Keratinocyte (primary cell): ENCODE measurements around the gene CLMN. TPM values are rescaled to one million over a fixed set of nuclear protein-coding genes. Genes with fewer than 3 reads are reported as not detected.

Source experiments
- DNase-seq: peaks from one replicate; pipeline ENCODE4 v3.0.0-alpha.2; 2011; ENCODE audit warnings: low read depth, missing footprints, low spot score
- FAIRE-seq: peaks from 2 replicates; lab custom pipeline; 2011; peaks lifted over from hg19 to GRCh38; lab: Jason Lieb, UNC
- H2AFZ ChIP-seq: 2 replicates; pipeline ENCODE4 v1.6.0; 2012; ENCODE audit warnings: low read length, control low read depth, inconsistent platforms; ENCODE audit not compliant: control insufficient read depth
- H3K27ac ChIP-seq: 2 replicates; pipeline ENCODE4 v1.5.1; 2011; ENCODE audit warnings: low read length; ENCODE audit not compliant: control insufficient read depth, insufficient read depth
- H3K27me3 ChIP-seq: 3 replicates; pipeline ENCODE4 v1.6.0; 2011; ENCODE audit warnings: low read length; ENCODE audit not compliant: control insufficient read depth, insufficient read depth; ENCODE audit errors: extremely low read depth
- H3K36me3 ChIP-seq, 2 experiments: 2 replicates in 1 of 2; 3 replicates in 1 of 2; pipeline ENCODE4 v1.5.1; 2011; ENCODE audit warnings: low read length in 2 of 2, mild to moderate bottlenecking in 1 of 2; ENCODE audit not compliant: control insufficient read depth in 2 of 2, insufficient read depth in 2 of 2; ENCODE audit errors: extremely low read depth in 1 of 2
- H3K4me1 ChIP-seq: 3 replicates; pipeline ENCODE4 v1.5.1; 2011; ENCODE audit warnings: low read length; ENCODE audit not compliant: control insufficient read depth, insufficient read depth; ENCODE audit errors: extremely low read depth
- H3K4me2 ChIP-seq: 3 replicates; pipeline ENCODE4 v1.6.0; 2011; ENCODE audit warnings: low read depth, low read length; ENCODE audit not compliant: control insufficient read depth, insufficient read depth; ENCODE audit errors: extremely low read depth
- H3K4me3 ChIP-seq, 3 experiments: fragments of 200-600 bp in 1 of 3; sonication (generic) in 1 of 3; 2 replicates in 2 of 3; 3 replicates in 1 of 3; pipeline ENCODE4 v1.5.1; 2011 to 2016; ENCODE audit warnings: low read length in 3 of 3, mild to moderate bottlenecking in 3 of 3, control low read depth in 2 of 3, inconsistent platforms in 1 of 3, low read depth in 1 of 3, mixed read lengths in 1 of 3, mixed run types in 1 of 3, moderate library complexity in 1 of 3; ENCODE audit not compliant: control insufficient read depth in 2 of 3, insufficient read depth in 2 of 3; ENCODE audit errors: extremely low read depth in 1 of 3
- H3K79me2 ChIP-seq: 2 replicates; pipeline ENCODE4 v1.6.0; 2012; ENCODE audit warnings: low read length; ENCODE audit not compliant: control insufficient read depth, insufficient read depth
- H3K9ac ChIP-seq: 3 replicates; pipeline ENCODE4 v1.6.0; 2011; ENCODE audit warnings: low read length; ENCODE audit not compliant: control insufficient read depth, insufficient read depth; ENCODE audit errors: extremely low read depth
- H3K9me1 ChIP-seq: 3 replicates; pipeline ENCODE4 v1.6.0; 2011; ENCODE audit warnings: low read length; ENCODE audit not compliant: control insufficient read depth, insufficient read depth; ENCODE audit errors: extremely low read depth
- H3K9me3 ChIP-seq: 2 replicates; pipeline ENCODE4 v1.5.1; 2012; ENCODE audit warnings: low read depth, low read length; ENCODE audit not compliant: control insufficient read depth
- H4K20me1 ChIP-seq: 3 replicates; pipeline ENCODE4 v1.6.0; 2011; ENCODE audit warnings: low read length; ENCODE audit not compliant: control insufficient read depth, insufficient read depth; ENCODE audit errors: extremely low read depth
- CTCF ChIP-seq, 3 experiments: IDR thresholded peaks in 1 of 3; conservative IDR thresholded peaks in 1 of 3; optimal IDR thresholded peaks in 1 of 3; 2 replicates in 2 of 3; 3 replicates in 1 of 3; pipeline versions ENCODE3 to v1.5.1; 2011; ENCODE audit warnings: low read length in 3 of 3, mild to moderate bottlenecking in 3 of 3, moderate library complexity in 2 of 3, control low read depth in 1 of 3, inconsistent platforms in 1 of 3; ENCODE audit not compliant: insufficient read depth in 2 of 3; ENCODE audit errors: extremely low read depth in 1 of 3
- EZH2 ChIP-seq: IDR thresholded peaks from one replicate; pipeline ENCODE4 v1.6.1; 2012; ENCODE audit warnings: inconsistent platforms, mild to moderate bottlenecking, low read length, moderate library complexity
- dilution Hi-C: fragments of 300-500 bp; cut with MboI; formaldehyde crosslinking; loops from one replicate; pipeline ENCODE4 v1.7.0; 2020; ENCODE audit warnings: low sequenced_read_pairs; ENCODE audit not compliant: extremely low pct_ligation_motif_present
- polyA plus RNA-seq, 5 experiments: library from polyadenylated mRNA; depleted of rRNA in 3 of 5; stranded (reverse) in 3 of 5; stranded (forward) in 1 of 5; unstranded in 1 of 5; fragments of >200 nt; gene quantifications; 1 replicate in 1 of 5; 2 replicates in 3 of 5; 3 replicates in 1 of 5; pipeline versions ENCODE4 v1.2.1 to v1.2.3, GENCODE V29; 2011 to 2012; ENCODE audit warnings: missing spikeins in 2 of 5, low read depth in 1 of 5, low replicate concordance in 1 of 5

The CLMN gene
- polyA plus RNA-seq, 1 donor (not counting 4 experiments of a cell fraction or from before 2014, with no cell fraction given), result 6.1 TPM

GRCh38 chr14:95312311-95312710 is 7.4 kb downstream of the CLMN start:
- Histone ChIP-seq H3K4me1 (peaks cover 16% of the 10 kb centered on the region), H3K9me3 (no peaks in the 10 kb centered on the region), H3K9me1 (peaks cover 2% of the 10 kb centered on the region), H3K27ac (no peak overlapping the region), H2AFZ (no peak overlapping the region), H3K27me3 (no peaks in the 10 kb centered on the region), H3K4me2 (no peak overlapping the region), H3K36me3 (no peaks in the 10 kb centered on the region), H4K20me1 (peaks cover 3% of the 10 kb centered on the region), H3K79me2 (no peaks in the 10 kb centered on the region), H3K4me3 (no peak overlapping the region), H3K9ac (no peak overlapping the region)
- dilution Hi-C loops, result no loop called here
- no peak for DNase-seq
- FAIRE-seq, result no peak
- TF ChIP-seq CTCF (optimal IDR thresholded peaks at IDR 0.05 in 1 of 3, IDR thresholded peaks at IDR 0.05 in 1 of 3, conservative IDR thresholded peaks at IDR 0.05 in 1 of 3; ENCODE audit: extremely low read depth in 1 of 3, insufficient read depth in 2 of 3, low read length in 3 of 3), result no peak
- no peak for TF ChIP-seq EZH2

GRCh38 chr14:95311752-95312151 is 8.0 kb downstream of the CLMN start:
- no peak overlapping the region for H3K27ac ChIP-seq
- H3K9me3 ChIP-seq, result no peaks in the 10 kb centered on the region
- H3K27me3 ChIP-seq, result no peaks in the 10 kb centered on the region
- H3K4me3 ChIP-seq, result no peak overlapping the region
- H2AFZ ChIP-seq, result no peak overlapping the region
- peaks cover 16% of the 10 kb centered on the region for H3K4me1 ChIP-seq
- H3K9me1 ChIP-seq, result peaks cover 2% of the 10 kb centered on the region
- no peaks in the 10 kb centered on the region for H3K79me2 ChIP-seq
- dilution Hi-C loops, result no loop called here
- no peak overlapping the region for H3K9ac ChIP-seq
- H3K4me2 ChIP-seq, result no peak overlapping the region
- no peak for FAIRE-seq
- H4K20me1 ChIP-seq, result peaks cover 3% of the 10 kb centered on the region
- H3K36me3 ChIP-seq, result no peaks in the 10 kb centered on the region
- no peak for DNase-seq
- TF ChIP-seq CTCF (optimal IDR thresholded peaks at IDR 0.05 in 1 of 3, IDR thresholded peaks at IDR 0.05 in 1 of 3, conservative IDR thresholded peaks at IDR 0.05 in 1 of 3; ENCODE audit: extremely low read depth in 1 of 3, insufficient read depth in 2 of 3, low read length in 3 of 3) (no peak), EZH2 (no peak)
